GM12878 (cell line): Measurements from ENCODE around the gene SLC32A1. TPM values are rescaled to one million over a fixed set of nuclear protein-coding genes. Genes with fewer than 3 reads are reported as not detected.

Source experiments
- ATAC-seq: fragments of 200-7000 bp; cut with Tn5 transposase; 3 replicates; pipeline ENCODE4 v1.9.1; 2020; ENCODE audit warnings: mild to moderate bottlenecking, moderate library complexity
- BruUV-seq: library from RNA; stranded (reverse); fragments of 400-500 nt; replicated peaks from 2 replicates; lab custom pipeline; 2021; lab: Mats Ljungman, UMichigan
- CTCF ChIA-PET: fragments of 300-600 bp; sonication (Branson Sonifier 250); formaldehyde crosslinking; extraction: SDS; loops from one replicate; lab custom pipeline; 2021; ENCODE audit warnings: inconsistent platforms; lab: Yijun Ruan, JAX
- POLR2A ChIA-PET: fragments of 350-600 bp; formaldehyde crosslinking; extraction: SDS; loops from one replicate; lab custom pipeline; 2021; ENCODE audit warnings: inconsistent platforms; lab: Charles Lee
- RAD21 ChIA-PET: fragments of 300-600 bp; sonication (Branson Sonifier 250); formaldehyde crosslinking; loops from one replicate; lab custom pipeline; 2023; ENCODE audit warnings: antibody characterized with exemption; ENCODE audit not compliant: unreplicated experiment; lab: Charles Lee
- SMC1A ChIA-PET: fragments of 300-600 bp; sonication (Branson Sonifier 250); formaldehyde crosslinking; loops from one replicate; lab custom pipeline; 2023; ENCODE audit not compliant: unreplicated experiment, uncharacterized antibody; lab: Charles Lee
- DNase-seq: peaks from one replicate; pipeline ENCODE4 v3.0.0-alpha.2; 2011; ENCODE audit warnings: low read depth, low spot score
- FAIRE-seq: peaks from 3 replicates; lab custom pipeline; 2011; peaks lifted over from hg19 to GRCh38; lab: Jason Lieb, UNC
- H2AFZ ChIP-seq: 2 replicates; pipeline ENCODE4 v1.6.0; 2011; ENCODE audit warnings: low read depth, low read length, control low read depth; ENCODE audit not compliant: control insufficient read depth
- H3K27ac ChIP-seq: 2 replicates; pipeline ENCODE4 v1.5.1; 2011; ENCODE audit warnings: control low read depth; ENCODE audit not compliant: control insufficient read depth, insufficient read depth
- H3K27me3 ChIP-seq, 2 experiments: replicated peaks in 1 of 2; 2 replicates each; pipeline versions ENCODE4 v1.6.0 to v1.6.1; 2011; ENCODE audit warnings: low read length in 1 of 2; ENCODE audit not compliant: control insufficient read depth in 2 of 2, insufficient read depth in 2 of 2
- H3K36me3 ChIP-seq, 2 experiments: 2 replicates each; pipeline ENCODE4 v1.5.1; 2011; ENCODE audit warnings: low read length in 1 of 2; ENCODE audit not compliant: control insufficient read depth in 2 of 2, insufficient read depth in 2 of 2
- H3K4me1 ChIP-seq: 2 replicates; pipeline ENCODE4 v1.6.1; 2011; ENCODE audit warnings: mild to moderate bottlenecking, low read length, moderate library complexity, mixed read lengths; ENCODE audit not compliant: control insufficient read depth, insufficient read depth
- H3K4me2 ChIP-seq: 2 replicates; pipeline ENCODE4 v1.6.0; 2011; ENCODE audit warnings: control low read depth; ENCODE audit not compliant: control insufficient read depth, insufficient read depth
- H3K4me3 ChIP-seq: fragments of 200-600 bp; sonication (generic); 2 replicates; pipeline ENCODE4 v1.5.1; 2016
- H3K79me2 ChIP-seq: 2 replicates; pipeline ENCODE4 v1.6.0; 2011; ENCODE audit warnings: low read length; ENCODE audit not compliant: control insufficient read depth, insufficient read depth
- H3K9ac ChIP-seq: 2 replicates; pipeline ENCODE4 v1.8.0; 2011; ENCODE audit warnings: low read length, control low read depth, mixed read lengths; ENCODE audit not compliant: control insufficient read depth, insufficient read depth
- H3K9me3 ChIP-seq: replicated peaks from 3 replicates; pipeline ENCODE4 v1.5.1; 2011; ENCODE audit warnings: mild to moderate bottlenecking, low read length; ENCODE audit not compliant: control insufficient read depth, insufficient read depth
- H4K20me1 ChIP-seq: 2 replicates; pipeline ENCODE4 v1.6.0; 2011; ENCODE audit not compliant: control insufficient read depth, insufficient read depth
- ASH2L ChIP-seq: fragments of 300-600, 200-600 bp; sonication (generic); IDR thresholded peaks from 2 replicates; pipeline ENCODE4 v1.6.1; 2017; ENCODE audit warnings: low read depth, mild to moderate bottlenecking, borderline replicate concordance
- WGBS: methylation state at CpG from one replicate; pipeline ENCODE4 v1.1.6; 2016; ENCODE audit warnings: low lambda C conversion rate; ENCODE audit not compliant: insufficient replicate concordance, insufficient coverage; ENCODE audit errors: missing lambda C conversion rate; 5-methylcytosine and 5-hydroxymethylcytosine counted together
- in situ Hi-C: fragments of 300-500 bp; cut with MboI; formaldehyde crosslinking; loops from 9 replicates; pipeline ENCODE4 v1.14.3; 2018; ENCODE audit warnings: mixed read lengths
- intact Hi-C: fragments of 100-400 bp; cut with micrococcal nuclease; formaldehyde crosslinking; loops from one replicate; pipeline ENCODE4 v1.14.2; 2022; ENCODE audit not compliant: unreplicated experiment
- polyA plus RNA-seq, 11 experiments: library from polyadenylated mRNA; depleted of rRNA in 4 of 11; unstranded in 6 of 11; stranded (reverse) in 5 of 11; fragments of >200 nt; fragmentation: Nextera tagmentation in 4 of 11; fragmentation: Illumina TruSeq in 1 of 11; extraction: Ambion mirVana in 4 of 11; extraction: Trizol in 1 of 11; gene quantifications; 1 replicate in 1 of 11; 2 replicates in 10 of 11; pipeline versions ENCODE4 v1.2.1 to v1.2.3, GENCODE V29; 2011 to 2016; ENCODE audit warnings: inconsistent platforms in 2 of 11, missing spikeins in 2 of 11, low read depth in 1 of 11
- total RNA-seq, 4 experiments: library from RNA; depleted of rRNA in 3 of 4; stranded (reverse); fragments of >200 nt in 3 of 4; fragmentation: Illumina TruSeq in 1 of 4; extraction: Trizol in 1 of 4; gene quantifications; 2 replicates each; pipeline versions ENCODE4 v1.2.1 to v1.2.3, GENCODE V29; 2013 to 2021
- TF ChIP-seq, protein P1 (sequence below): fragments of 450-650 bp; IDR thresholded peaks from 2 replicates; pipeline ENCODE4 v1.6.1; 2017; ENCODE audit warnings: mild to moderate bottlenecking, moderate library complexity

SLC32A1 gene
- total and polyA plus RNA-seq, 10 of the 15 experiments (the other 5 are each of a cell fraction or from before 2014, with no cell fraction given): not detected

DNA sequence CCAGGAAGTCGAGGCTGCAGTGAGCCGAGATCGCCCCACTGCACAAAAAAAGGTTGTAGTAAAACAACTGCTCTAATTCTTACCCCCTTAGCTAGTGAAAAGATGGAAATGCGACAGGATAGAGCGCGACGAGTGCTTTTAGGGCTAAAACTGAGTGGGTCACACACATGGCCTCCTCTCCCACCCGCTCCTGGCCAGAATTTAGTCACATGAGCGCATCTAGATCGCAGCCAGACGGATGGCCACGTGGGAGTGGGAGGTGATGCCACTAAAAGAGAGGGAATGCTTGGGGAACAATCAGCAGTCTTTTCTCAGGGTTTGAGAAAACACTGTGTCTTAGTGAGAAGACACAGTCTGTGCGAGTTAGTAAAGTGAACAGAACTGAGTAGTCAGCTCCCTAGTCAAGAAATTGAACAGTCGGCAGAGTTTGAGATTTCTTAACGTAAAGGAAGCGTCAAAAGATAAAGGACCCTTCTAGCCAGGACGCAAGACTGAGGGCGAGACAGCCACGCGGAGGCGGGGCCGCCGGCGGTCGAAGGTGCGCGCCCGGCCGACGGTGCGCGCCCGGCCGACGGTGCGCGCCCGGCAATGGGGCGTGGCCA lies 23.3 kb downstream of the SLC32A1 start:
- FAIRE-seq (no peak), DNase-seq (no peak), ATAC-seq (no peak)
- in situ Hi-C loops: no loop called here
- CTCF ChIA-PET: interaction anchor here (1.3 to 11.2 kb wide), 4 partner anchors 15 to 145 kb away, joined by 4 to 138 read pairs (median 31); partner anchors contain the start of gene PPP1R16B
- RAD21 ChIA-PET: interaction anchor here (0.7 to 7.7 kb wide), 5 partner anchors 58 to 214 kb away, joined by 3 to 84 read pairs (median 7); partner anchors contain the start of genes DHX35 and PPP1R16B
- 17% methylated on average over 35 of the region's 39 CpGs for WGBS
- no peak overlapping the region for H3K9ac ChIP-seq
- peak overlapping the region; percentile 76 for H2AFZ ChIP-seq
- no peaks in the 10 kb centered on the region for H4K20me1 ChIP-seq
- POLR2A ChIA-PET: no interaction called here
- H3K4me3 ChIP-seq: peak overlapping the region; percentile 26; the same call in 1 of the 2 replicates
- H3K36me3 ChIP-seq: peaks cover 0 to 6% of the 10 kb centered on the region in 2 experiments; a peak in 2 of 4 replicates
- H3K9me3 ChIP-seq: no peaks in the 10 kb centered on the region
- H3K4me1 ChIP-seq: peaks cover 8% of the 10 kb centered on the region; the same call in 1 of the 2 replicates
- SMC1A ChIA-PET: interaction anchor here (0.6 to 3.3 kb wide), 4 partner anchors 19 to 301 kb away, joined by 3 to 22 read pairs (median 4); no protein-coding TSS in a partner anchor
- intact Hi-C loops: loop anchor here (5.0 kb wide), 1 partner anchor 300 kb away; no protein-coding TSS in a partner anchor
- BruUV-seq: no TSS peak
- peaks cover 4% of the 10 kb centered on the region; the same call in 1 of the 2 replicates for H3K79me2 ChIP-seq
- H3K27ac ChIP-seq: no peak overlapping the region
- no peaks in the 10 kb centered on the region for H3K27me3 ChIP-seq
- TF ChIP-seq ASH2L: no peak
- TF ChIP-seq, protein P1, sequence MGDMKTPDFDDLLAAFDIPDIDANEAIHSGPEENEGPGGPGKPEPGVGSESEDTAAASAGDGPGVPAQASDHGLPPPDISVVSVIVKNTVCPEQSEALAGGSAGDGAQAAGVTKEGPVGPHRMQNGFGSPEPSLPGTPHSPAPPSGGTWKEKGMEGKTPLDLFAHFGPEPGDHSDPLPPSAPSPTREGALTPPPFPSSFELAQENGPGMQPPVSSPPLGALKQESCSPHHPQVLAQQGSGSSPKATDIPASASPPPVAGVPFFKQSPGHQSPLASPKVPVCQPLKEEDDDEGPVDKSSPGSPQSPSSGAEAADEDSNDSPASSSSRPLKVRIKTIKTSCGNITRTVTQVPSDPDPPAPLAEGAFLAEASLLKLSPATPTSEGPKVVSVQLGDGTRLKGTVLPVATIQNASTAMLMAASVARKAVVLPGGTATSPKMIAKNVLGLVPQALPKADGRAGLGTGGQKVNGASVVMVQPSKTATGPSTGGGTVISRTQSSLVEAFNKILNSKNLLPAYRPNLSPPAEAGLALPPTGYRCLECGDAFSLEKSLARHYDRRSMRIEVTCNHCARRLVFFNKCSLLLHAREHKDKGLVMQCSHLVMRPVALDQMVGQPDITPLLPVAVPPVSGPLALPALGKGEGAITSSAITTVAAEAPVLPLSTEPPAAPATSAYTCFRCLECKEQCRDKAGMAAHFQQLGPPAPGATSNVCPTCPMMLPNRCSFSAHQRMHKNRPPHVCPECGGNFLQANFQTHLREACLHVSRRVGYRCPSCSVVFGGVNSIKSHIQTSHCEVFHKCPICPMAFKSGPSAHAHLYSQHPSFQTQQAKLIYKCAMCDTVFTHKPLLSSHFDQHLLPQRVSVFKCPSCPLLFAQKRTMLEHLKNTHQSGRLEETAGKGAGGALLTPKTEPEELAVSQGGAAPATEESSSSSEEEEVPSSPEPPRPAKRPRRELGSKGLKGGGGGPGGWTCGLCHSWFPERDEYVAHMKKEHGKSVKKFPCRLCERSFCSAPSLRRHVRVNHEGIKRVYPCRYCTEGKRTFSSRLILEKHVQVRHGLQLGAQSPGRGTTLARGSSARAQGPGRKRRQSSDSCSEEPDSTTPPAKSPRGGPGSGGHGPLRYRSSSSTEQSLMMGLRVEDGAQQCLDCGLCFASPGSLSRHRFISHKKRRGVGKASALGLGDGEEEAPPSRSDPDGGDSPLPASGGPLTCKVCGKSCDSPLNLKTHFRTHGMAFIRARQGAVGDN: peak; percentile 40; the same call in 1 of the 2 replicates
- peak overlapping the region; percentile 36 for H3K4me2 ChIP-seq
